Body of pancreas (tissue), 4 donors: ENCODE data around the gene P4HA3.

ENCODE experiments used
- CTCF ChIP-seq, 7 experiments: fragments of 450-650 bp in 4 of 7; fragments of 200-600 bp in 3 of 7; sonication (generic) in 3 of 7; IDR thresholded peaks; one replicate each; pipeline ENCODE4 v1.5.1; 2016 to 2019; ENCODE audit warnings: antibody characterized with exemption in 7 of 7
- POLR2A ChIP-seq, 3 donors: fragments of 450-650 bp; IDR thresholded peaks; one replicate each; pipeline ENCODE4 v1.6.1; 2016; ENCODE audit warnings: antibody characterized with exemption in 3 of 3, mild to moderate bottlenecking in 2 of 3

- TF ChIP-seq CTCF (IDR thresholded peaks at IDR 0.05) (no peak), POLR2A (IDR thresholded peaks at IDR 0.05) (no peak)
These were observed 34.0 kb upstream of the P4HA3 start for GRCh38 chr11:74345420-74345819.
